Neuronal stem cell (in vitro differentiated cells): Measurements from ENCODE around the gene MAP3K5.

Experiments
- DNase-seq: peaks from one replicate; pipeline ENCODE4 v3.0.0-alpha.2; 2013; ENCODE audit warnings: low spot score
- H2AFZ ChIP-seq: one replicate; pipeline ENCODE4 v1.6.1; 2013; ENCODE audit warnings: mild to moderate bottlenecking, low read length, inconsistent platforms
- H2AK5ac ChIP-seq: 2 replicates; pipeline ENCODE4 v1.6.1; 2013; ENCODE audit warnings: low read depth, mild to moderate bottlenecking, inconsistent platforms, low read length, moderate library complexity, mixed read lengths
- H2BK120ac ChIP-seq: 2 replicates; pipeline ENCODE4 v1.6.1; 2013; ENCODE audit warnings: low read depth, mild to moderate bottlenecking, inconsistent platforms, low read length, moderate library complexity, mixed read lengths
- H2BK12ac ChIP-seq: one replicate; pipeline ENCODE4 v1.6.1; 2013; ENCODE audit warnings: low read length, inconsistent platforms
- H2BK15ac ChIP-seq: 2 replicates; pipeline ENCODE4 v1.6.1; 2013; ENCODE audit warnings: mild to moderate bottlenecking, low read length, inconsistent platforms, mixed read lengths
- H2BK5ac ChIP-seq: one replicate; pipeline ENCODE4 v1.6.1; 2013; ENCODE audit warnings: inconsistent platforms, mild to moderate bottlenecking, low read length, moderate library complexity
- H3K14ac ChIP-seq: one replicate; pipeline ENCODE4 v1.6.1; 2013; ENCODE audit warnings: low read length, inconsistent platforms
- H3K18ac ChIP-seq: 2 replicates; pipeline ENCODE4 v1.6.1; 2013; ENCODE audit warnings: low read length, inconsistent platforms
- H3K23ac ChIP-seq: 2 replicates; pipeline ENCODE4 v1.6.1; 2013; ENCODE audit warnings: low read depth, mild to moderate bottlenecking, mixed read lengths, low read length, inconsistent platforms; ENCODE audit not compliant: poor library complexity
- H3K27ac ChIP-seq: replicated peaks from 3 replicates; pipeline ENCODE4 v1.5.1; 2013; ENCODE audit warnings: low read length, inconsistent platforms
- H3K27me3 ChIP-seq, 3 experiments: 2 replicates each; pipeline ENCODE4 v1.6.1; 2013; ENCODE audit warnings: low read length in 3 of 3, mild to moderate bottlenecking in 2 of 3, inconsistent platforms in 1 of 3, low read depth in 1 of 3, mixed read lengths in 1 of 3, moderate library complexity in 1 of 3; ENCODE audit not compliant: control insufficient read depth in 3 of 3, insufficient read depth in 3 of 3
- H3K36me3 ChIP-seq, 2 donors: replicated peaks in 1 of 2; 2 replicates each; pipeline ENCODE4 v1.6.1; 2013; ENCODE audit warnings: low read length in 2 of 2; ENCODE audit not compliant: control insufficient read depth in 2 of 2, insufficient read depth in 2 of 2
- H3K4ac ChIP-seq: 2 replicates; pipeline ENCODE4 v1.6.1; 2013; ENCODE audit warnings: inconsistent platforms, mild to moderate bottlenecking, low read length, moderate library complexity
- H3K4me1 ChIP-seq, 2 donors: 1 replicate in 1 of 2; 2 replicates in 1 of 2; pipeline ENCODE4 v1.6.1; 2013; ENCODE audit warnings: low read length in 2 of 2, low read depth in 1 of 2; ENCODE audit not compliant: control insufficient read depth in 2 of 2, insufficient read depth in 1 of 2
- H3K4me2 ChIP-seq: one replicate; pipeline ENCODE4 v1.6.1; 2013; ENCODE audit warnings: mild to moderate bottlenecking, low read length, inconsistent platforms; ENCODE audit not compliant: insufficient read depth, poor library complexity, severe bottlenecking
- H3K4me3 ChIP-seq, 2 donors: 2 replicates each; pipeline ENCODE4 v1.5.1; 2013; ENCODE audit warnings: low read length in 2 of 2, mild to moderate bottlenecking in 2 of 2, inconsistent platforms in 1 of 2, moderate library complexity in 1 of 2
- H3K79me1 ChIP-seq: one replicate; pipeline ENCODE4 v1.6.1; 2013; ENCODE audit warnings: low read depth, mild to moderate bottlenecking, inconsistent platforms, low read length, moderate library complexity
- H3K9ac ChIP-seq: one replicate; pipeline ENCODE4 v1.6.1; 2013; ENCODE audit warnings: mild to moderate bottlenecking, low read depth, low read length, inconsistent platforms; ENCODE audit not compliant: poor library complexity
- H3K9me3 ChIP-seq, 2 donors: replicated peaks in 1 of 2; 2 replicates each; pipeline versions ENCODE3 to v1.6.1; 2013; ENCODE audit warnings: low read length in 2 of 2, mild to moderate bottlenecking in 2 of 2, inconsistent platforms in 1 of 2, low read depth in 1 of 2, mixed read lengths in 1 of 2, moderate library complexity in 1 of 2; ENCODE audit not compliant: control insufficient read depth in 2 of 2, insufficient read depth in 1 of 2
- H4K8ac ChIP-seq: one replicate; pipeline ENCODE4 v1.6.1; 2013; ENCODE audit warnings: low read depth, mild to moderate bottlenecking, inconsistent platforms, low read length, moderate library complexity
- H4K91ac ChIP-seq: one replicate; pipeline ENCODE4 v1.6.1; 2013; ENCODE audit warnings: low read length, low read depth, mild to moderate bottlenecking, inconsistent platforms; ENCODE audit not compliant: poor library complexity
- WGBS, 2 donors: extraction: QIAGEN DNeasy Blood & Tissue Kit; methylation state at CpG; one replicate each; pipeline ENCODE4 v1.1.7; 2013; ENCODE audit warnings: missing lambda C conversion rate in 2 of 2, mixed read lengths in 1 of 2; ENCODE audit not compliant: insufficient read length in 2 of 2, insufficient replicate concordance in 1 of 2; ENCODE audit errors: extremely low coverage in 2 of 2; 5-methylcytosine and 5-hydroxymethylcytosine counted together

The MAP3K5 gene

DNA sequence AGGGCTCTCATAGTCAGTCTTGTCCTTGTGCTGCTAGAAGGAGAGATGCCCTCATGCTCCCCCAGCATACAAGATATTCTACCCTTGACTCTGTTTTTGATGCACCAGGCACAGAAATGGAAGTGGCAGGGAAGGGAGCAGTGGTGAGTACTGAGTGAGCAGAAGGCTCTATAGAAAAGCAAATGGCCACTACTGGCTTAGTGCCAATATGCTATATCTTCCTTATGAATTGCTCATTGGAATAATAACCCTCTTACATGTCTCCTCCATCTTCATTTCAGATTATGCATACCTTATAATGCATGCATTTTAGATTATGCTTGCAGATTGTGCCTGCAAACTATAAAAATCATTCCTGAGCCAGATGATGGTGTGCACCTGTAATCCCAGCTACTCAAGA, 82.8 kb downstream of the MAP3K5 start:
- Histone ChIP-seq H3K23ac (no peak overlapping the region), H3K4ac (no peak overlapping the region), H4K91ac (no peak overlapping the region), H3K4me3 (no peak overlapping the region), H2BK120ac (no peak overlapping the region), H2BK12ac (no peak overlapping the region), H3K9ac (no peak overlapping the region), H4K8ac (no peak overlapping the region), H3K79me1 (no peaks in the 10 kb centered on the region), H3K4me1 (no peaks in the 10 kb centered on the region), H3K4me2 (no peak overlapping the region), H2AK5ac (no peak overlapping the region), H3K27me3 (no peaks in the 10 kb centered on the region), H3K9me3 (no peaks in the 10 kb centered on the region), H2BK5ac (no peak overlapping the region), H3K18ac (no peak overlapping the region), H2BK15ac (no peak overlapping the region), H2AFZ (no peak overlapping the region), H3K14ac (no peak overlapping the region), H3K27ac (no peak overlapping the region), H3K36me3 (no peaks in the 10 kb centered on the region)
- no peak for DNase-seq

DNA sequence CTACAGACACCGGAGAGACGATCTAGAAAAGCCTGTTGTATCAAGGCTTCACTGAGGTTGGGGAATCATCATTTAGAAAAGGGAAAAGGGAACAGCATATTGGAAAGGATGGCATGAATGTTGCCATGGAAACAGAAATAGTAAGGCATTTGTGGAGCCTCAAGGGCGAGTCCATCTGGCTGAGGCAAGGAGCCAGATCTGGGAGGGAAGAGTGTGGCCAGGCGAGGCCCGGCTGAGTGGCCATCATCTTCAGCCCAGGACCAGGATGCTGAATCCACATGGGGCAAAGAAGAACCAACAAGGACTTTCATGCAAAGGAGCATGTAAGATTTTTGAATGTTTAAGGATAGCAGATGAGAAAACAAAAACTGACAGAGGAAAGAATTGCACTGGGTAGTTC, 85.8 kb downstream of the MAP3K5 start:
- Histone ChIP-seq H4K91ac (no peak overlapping the region), H3K18ac (no peak overlapping the region), H2BK120ac (no peak overlapping the region), H2AFZ (no peak overlapping the region), H3K36me3 (no peaks in the 10 kb centered on the region), H3K4me3 (no peak overlapping the region), H3K4me1 (no peaks in the 10 kb centered on the region), H3K14ac (no peak overlapping the region), H2BK12ac (no peak overlapping the region), H3K27ac (no peak overlapping the region), H3K79me1 (no peaks in the 10 kb centered on the region), H2BK15ac (no peak overlapping the region), H2AK5ac (no peak overlapping the region), H3K27me3 (no peaks in the 10 kb centered on the region), H3K9ac (no peak overlapping the region), H3K9me3 (no peaks in the 10 kb centered on the region), H2BK5ac (no peak overlapping the region), H3K4ac (no peak overlapping the region), H3K23ac (no peak overlapping the region), H3K4me2 (no peak overlapping the region), H4K8ac (no peak overlapping the region)
- DNase-seq, result no peak
- WGBS, 2 donors, result no CpG with 5 or more reads among the region's 5 CpGs

DNA sequence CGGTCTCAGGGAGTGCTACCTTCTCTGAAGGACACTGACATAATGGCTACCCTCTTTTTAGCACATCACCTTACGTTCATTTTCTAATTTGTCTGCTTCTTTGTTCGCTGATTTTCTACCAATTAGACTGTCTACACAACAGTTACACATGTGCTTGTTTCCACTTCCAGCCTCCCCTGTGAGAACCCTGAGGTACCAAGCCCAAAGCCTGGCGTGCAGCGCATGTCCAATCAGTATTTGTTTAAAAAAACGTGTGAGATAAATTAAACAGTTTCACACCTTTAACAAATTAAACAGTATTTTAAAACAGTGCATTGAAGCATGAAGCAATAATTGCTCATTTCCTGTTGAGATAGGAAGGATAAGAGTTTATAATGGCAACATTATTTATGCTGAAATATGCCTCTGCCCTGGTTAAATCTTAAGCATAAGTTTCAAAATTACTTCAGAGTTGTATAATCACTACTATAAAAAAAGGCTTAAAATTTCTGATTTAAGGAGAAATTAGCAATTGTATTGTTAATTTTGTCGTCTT, 88.9 kb downstream of the MAP3K5 start:
- H3K4me3 ChIP-seq, result no peak overlapping the region
- no peak overlapping the region for H3K4me2 ChIP-seq
- H3K14ac ChIP-seq, result no peak overlapping the region
- no peak for DNase-seq
- H3K79me1 ChIP-seq, result no peaks in the 10 kb centered on the region
- H4K91ac ChIP-seq, result no peak overlapping the region
- H3K27me3 ChIP-seq, result no peaks in the 10 kb centered on the region
- no peak overlapping the region for H3K18ac ChIP-seq
- no peak overlapping the region for H2BK120ac ChIP-seq
- no CpG with 5 or more reads among the region's 7 CpGs for WGBS, 2 donors
- H2BK12ac ChIP-seq, result no peak overlapping the region
- no peaks in the 10 kb centered on the region for H3K9me3 ChIP-seq
- no peak overlapping the region for H2AK5ac ChIP-seq
- H2BK15ac ChIP-seq, result no peak overlapping the region
- H3K4ac ChIP-seq, result no peak overlapping the region
- no peak overlapping the region for H2AFZ ChIP-seq
- no peak overlapping the region for H3K27ac ChIP-seq
- no peaks in the 10 kb centered on the region for H3K4me1 ChIP-seq
- H3K23ac ChIP-seq, result no peak overlapping the region
- H4K8ac ChIP-seq, result no peak overlapping the region
- H3K36me3 ChIP-seq, result no peaks in the 10 kb centered on the region
- no peak overlapping the region for H3K9ac ChIP-seq
- no peak overlapping the region for H2BK5ac ChIP-seq

DNA sequence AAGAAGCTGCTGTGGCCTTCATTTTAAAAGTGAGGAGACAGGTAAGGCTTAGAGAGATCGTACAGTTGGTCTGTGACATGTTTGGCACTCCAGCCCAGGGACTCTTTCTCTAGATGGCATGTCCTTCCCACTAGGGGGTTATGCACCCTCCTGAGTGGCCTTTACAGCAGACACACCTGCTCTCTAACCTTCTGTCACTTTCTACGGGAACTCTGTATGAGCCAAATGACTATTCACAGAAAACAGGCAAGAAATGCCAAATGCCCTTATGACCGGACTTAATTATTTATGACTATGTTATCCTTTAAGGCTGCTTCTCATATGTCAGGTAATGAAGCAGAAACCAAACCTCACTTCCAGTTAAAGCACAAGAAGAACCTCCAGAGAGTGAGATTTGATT, 91.2 kb downstream of the MAP3K5 start:
- Histone ChIP-seq H3K14ac (no peak overlapping the region), H3K36me3 (no peaks in the 10 kb centered on the region), H4K8ac (no peak overlapping the region), H2BK12ac (no peak overlapping the region), H3K9ac (no peak overlapping the region), H3K4ac (no peak overlapping the region), H2BK120ac (no peak overlapping the region), H3K4me3 (no peak overlapping the region), H3K27ac (no peak overlapping the region), H2AK5ac (no peak overlapping the region), H2AFZ (no peak overlapping the region), H3K9me3 (no peaks in the 10 kb centered on the region), H3K27me3 (no peaks in the 10 kb centered on the region), H3K18ac (no peak overlapping the region), H3K4me1 (no peaks in the 10 kb centered on the region), H3K23ac (no peak overlapping the region), H2BK15ac (no peak overlapping the region), H4K91ac (no peak overlapping the region), H3K79me1 (no peaks in the 10 kb centered on the region), H2BK5ac (no peak overlapping the region), H3K4me2 (no peak overlapping the region)
- WGBS, 2 donors, result no CpG with 5 or more reads among the region's 3 CpGs
- DNase-seq, result no peak
